Central memory CD8-positive, alpha-beta T cell (primary cell): ENCODE data around the gene ACCSL.

Experiments
- ATAC-seq: fragments of 150-1000 bp; cut with Tn5 transposase; replicated peaks from 2 replicates; pipeline ENCODE4 v1.10.0; 2022; ENCODE audit warnings: mild to moderate bottlenecking, moderate FRiP score, moderate number of reproducible peaks; ENCODE audit not compliant: poor library complexity, severe bottlenecking; ENCODE audit errors: extremely low read depth
- DNase-seq, 2 donors: peaks; one replicate each; pipeline ENCODE4 v3.0.0; 2021; ENCODE audit warnings: low spot score in 2 of 2
- H3K27ac Mint-ChIP-seq: one replicate; pipeline ENCODE4 v1.8.0; 2022; ENCODE audit warnings: low read depth, mild to moderate bottlenecking, moderate library complexity, mixed read lengths
- H3K27me3 Mint-ChIP-seq: one replicate; pipeline ENCODE4 v1.8.0; 2022; ENCODE audit warnings: mixed read lengths
- H3K36me3 Mint-ChIP-seq: one replicate; pipeline ENCODE4 v1.8.0; 2022; ENCODE audit warnings: mild to moderate bottlenecking, moderate library complexity, mixed read lengths; ENCODE audit not compliant: insufficient read depth
- H3K4me1 Mint-ChIP-seq: one replicate; pipeline ENCODE4 v1.8.0; 2022; ENCODE audit warnings: mixed read lengths
- H3K4me3 Mint-ChIP-seq: one replicate; pipeline ENCODE4 v1.8.0; 2022; ENCODE audit warnings: mild to moderate bottlenecking, moderate library complexity, mixed read lengths
- H3K9me3 Mint-ChIP-seq: one replicate; pipeline ENCODE4 v1.8.0; 2022; ENCODE audit warnings: mixed read lengths

ACCSL gene

GRCh38 chr11:44028816-44029506 lies 18.8 kb upstream of the ACCSL start:
- Mint-ChIP-seq H3K9me3 (peaks cover 6% of the 10 kb centered on the region), H3K4me3 (no peak overlapping the region), H3K36me3 (peaks cover 2% of the 10 kb centered on the region), H3K4me1 (no peaks in the 10 kb centered on the region), H3K27me3 (peaks cover 95% of the 10 kb centered on the region), H3K27ac (no peak overlapping the region)
- DNase-seq, result no peak
- ATAC-seq, result no peak

- DNase-seq (no peak), ATAC-seq (no peak)
- peaks cover 90% of the 10 kb centered on the region for H3K27me3 Mint-ChIP-seq
- no peak overlapping the region for H3K4me3 Mint-ChIP-seq
- H3K27ac Mint-ChIP-seq, result no peak overlapping the region
- H3K4me1 Mint-ChIP-seq, result no peaks in the 10 kb centered on the region
- peaks cover 6% of the 10 kb centered on the region for H3K9me3 Mint-ChIP-seq
- H3K36me3 Mint-ChIP-seq, result peaks cover 2% of the 10 kb centered on the region
These were observed 18.3 kb upstream of the ACCSL start for GRCh38 chr11:44029507-44029845.

DNA sequence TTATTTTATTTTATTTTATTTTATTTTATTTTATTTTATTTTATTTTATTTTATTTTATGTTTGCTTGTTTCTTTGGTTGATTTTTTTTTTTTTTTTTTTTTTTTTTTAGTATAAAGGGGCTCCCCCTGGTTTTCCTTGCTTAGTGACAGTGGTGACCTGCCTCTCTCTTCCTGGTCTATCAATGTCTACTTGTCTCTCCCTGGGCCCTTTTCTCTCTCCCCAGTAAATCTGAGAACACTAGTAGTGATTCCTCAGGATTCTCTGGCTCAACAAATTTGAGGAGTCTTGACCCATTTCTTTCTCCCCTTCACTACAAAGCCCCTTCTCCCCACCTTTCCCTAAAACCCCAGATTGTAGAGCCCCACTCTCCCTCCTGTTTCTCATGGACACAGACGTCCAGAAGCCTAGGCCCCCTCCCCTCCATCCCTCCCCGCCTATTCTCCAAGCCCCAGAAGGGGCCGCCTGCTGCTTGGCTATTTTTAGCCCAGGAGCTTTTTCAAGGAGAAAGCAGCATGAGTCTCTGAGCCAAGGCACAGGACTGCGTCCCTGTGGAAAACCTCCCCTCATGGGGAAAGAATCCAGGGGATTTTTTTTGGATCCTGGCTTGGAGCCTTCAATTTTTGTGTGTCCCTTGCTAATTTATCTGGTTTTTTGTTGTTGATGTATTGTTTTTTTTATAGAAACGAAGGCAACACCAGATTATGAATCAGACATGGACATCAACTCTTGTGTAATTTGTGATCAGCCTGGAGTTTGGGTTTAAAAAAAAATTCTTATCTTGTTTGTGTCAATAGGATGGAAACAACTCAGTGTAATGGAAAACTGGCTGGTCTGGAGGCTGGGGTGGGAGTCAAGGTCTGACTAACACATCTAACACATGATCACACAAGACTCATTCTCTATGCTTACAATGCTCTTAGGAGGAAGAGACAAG lies 17.5 kb upstream of the ACCSL start:
- ATAC-seq (no peak), DNase-seq (no peak)
- Mint-ChIP-seq H3K36me3 (peaks cover 2% of the 10 kb centered on the region), H3K4me3 (no peak overlapping the region), H3K9me3 (peaks cover 6% of the 10 kb centered on the region), H3K4me1 (no peaks in the 10 kb centered on the region), H3K27ac (no peak overlapping the region), H3K27me3 (peaks cover 84% of the 10 kb centered on the region)

- DNase-seq (no peak), ATAC-seq (no peak)
- Mint-ChIP-seq H3K9me3 (peaks cover 4% of the 10 kb centered on the region), H3K4me3 (no peak overlapping the region), H3K27me3 (peaks cover 80% of the 10 kb centered on the region), H3K36me3 (peaks cover 2% of the 10 kb centered on the region), H3K27ac (no peak overlapping the region), H3K4me1 (no peaks in the 10 kb centered on the region)
These were observed 16.8 kb upstream of the ACCSL start for GRCh38 chr11:44030996-44031395.

- Mint-ChIP-seq H3K27me3 (peaks cover 74% of the 10 kb centered on the region), H3K9me3 (no peaks in the 10 kb centered on the region), H3K27ac (no peak overlapping the region), H3K4me3 (no peak overlapping the region), H3K4me1 (no peaks in the 10 kb centered on the region), H3K36me3 (peaks cover 2% of the 10 kb centered on the region)
- ATAC-seq, result no peak
- no peak for DNase-seq
These were observed 16.2 kb upstream of the ACCSL start for GRCh38 chr11:44031549-44031948.

DNA sequence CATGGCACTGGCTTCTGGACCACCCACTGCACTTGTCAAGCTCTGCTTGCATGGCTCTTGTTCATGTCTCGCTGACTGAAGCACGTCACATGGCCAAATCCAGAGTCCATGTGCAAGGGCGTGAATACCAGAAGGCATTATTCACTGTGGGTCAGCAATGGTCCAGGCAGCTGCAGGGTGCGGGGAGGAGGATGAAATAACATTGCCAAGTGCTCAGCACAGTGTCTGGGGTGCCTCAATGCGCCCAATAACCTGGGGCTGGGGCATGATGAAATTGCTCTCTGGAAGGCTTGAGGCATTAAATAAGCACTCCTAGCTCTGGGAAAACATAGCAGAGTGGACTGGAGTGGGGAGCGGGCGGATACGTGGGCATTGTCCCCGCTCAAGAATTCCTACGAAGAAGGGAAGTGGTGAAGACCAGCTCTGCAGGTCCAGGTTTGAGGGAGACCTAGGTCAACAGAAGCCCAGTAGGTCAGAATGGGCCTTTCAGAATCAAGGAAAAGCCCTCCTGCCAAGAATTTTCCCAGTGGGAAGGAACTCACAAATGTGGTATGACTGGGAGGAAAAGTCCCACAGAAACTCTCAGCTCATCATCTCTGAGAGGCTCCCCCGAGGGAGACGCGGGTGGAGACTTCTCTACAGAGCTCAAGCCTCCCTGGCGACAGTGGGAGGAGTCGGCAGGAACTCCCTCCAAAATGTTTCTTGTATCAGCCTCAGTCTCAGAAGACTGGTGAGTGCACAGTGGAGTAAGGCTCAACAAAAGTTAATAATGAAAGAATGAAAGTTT lies 15.3 kb upstream of the ACCSL start:
- no peak overlapping the region for H3K4me3 Mint-ChIP-seq
- peaks cover 65% of the 10 kb centered on the region for H3K27me3 Mint-ChIP-seq
- H3K4me1 Mint-ChIP-seq, result no peaks in the 10 kb centered on the region
- no peak for DNase-seq
- H3K27ac Mint-ChIP-seq, result no peak overlapping the region
- H3K9me3 Mint-ChIP-seq, result no peaks in the 10 kb centered on the region
- ATAC-seq, result no peak
- peaks cover 2% of the 10 kb centered on the region for H3K36me3 Mint-ChIP-seq

DNA sequence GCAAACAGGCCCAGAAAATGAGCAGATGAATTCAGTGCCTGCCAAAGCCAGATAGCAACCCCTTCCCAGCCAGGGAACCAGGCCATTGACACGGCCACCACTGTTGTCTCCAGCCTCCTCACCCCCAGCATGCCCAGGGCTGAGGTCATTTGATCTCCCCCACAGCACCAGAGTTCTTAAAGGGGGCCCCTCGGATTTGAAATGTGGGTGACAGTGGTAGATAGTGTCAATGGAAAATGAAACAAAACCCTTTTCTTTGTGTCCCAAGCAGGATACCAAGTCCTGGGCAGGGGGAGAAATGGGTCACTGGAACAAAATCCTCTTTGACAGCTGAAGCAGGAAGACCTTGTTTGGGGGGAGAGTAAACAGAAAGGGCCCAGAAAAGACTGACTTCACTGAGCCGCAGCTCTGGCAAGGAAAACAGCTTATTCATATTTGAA lies 14.3 kb upstream of the ACCSL start:
- Mint-ChIP-seq H3K27me3 (peaks cover 65% of the 10 kb centered on the region), H3K9me3 (no peaks in the 10 kb centered on the region), H3K27ac (no peak overlapping the region), H3K4me3 (no peak overlapping the region), H3K36me3 (peaks cover 2% of the 10 kb centered on the region), H3K4me1 (no peaks in the 10 kb centered on the region)
- DNase-seq (no peak), ATAC-seq (no peak)

DNA sequence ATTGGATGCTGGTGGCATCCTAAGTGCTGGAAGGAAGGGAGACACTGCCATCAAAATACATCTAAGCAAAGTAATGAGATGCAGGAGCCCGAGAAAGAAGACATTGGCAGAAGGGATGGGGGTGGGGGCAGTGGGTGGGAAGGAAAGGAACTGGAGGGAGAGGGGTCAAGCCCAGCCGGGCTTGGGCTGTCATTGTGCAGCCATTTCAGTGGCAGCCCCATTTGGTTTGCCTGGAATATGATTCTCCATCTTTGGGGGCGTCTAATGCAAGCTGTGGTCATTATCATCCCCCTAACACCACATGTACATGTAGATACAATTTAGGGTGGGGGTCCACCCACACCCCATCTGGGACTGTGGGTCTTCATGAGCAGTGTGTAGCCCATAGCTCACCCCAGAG lies 13.9 kb upstream of the ACCSL start:
- Mint-ChIP-seq H3K4me1 (no peaks in the 10 kb centered on the region), H3K4me3 (no peak overlapping the region), H3K27ac (no peak overlapping the region), H3K27me3 (peaks cover 65% of the 10 kb centered on the region), H3K36me3 (peaks cover 2% of the 10 kb centered on the region), H3K9me3 (no peaks in the 10 kb centered on the region)
- ATAC-seq (no peak), DNase-seq (no peak)

DNA sequence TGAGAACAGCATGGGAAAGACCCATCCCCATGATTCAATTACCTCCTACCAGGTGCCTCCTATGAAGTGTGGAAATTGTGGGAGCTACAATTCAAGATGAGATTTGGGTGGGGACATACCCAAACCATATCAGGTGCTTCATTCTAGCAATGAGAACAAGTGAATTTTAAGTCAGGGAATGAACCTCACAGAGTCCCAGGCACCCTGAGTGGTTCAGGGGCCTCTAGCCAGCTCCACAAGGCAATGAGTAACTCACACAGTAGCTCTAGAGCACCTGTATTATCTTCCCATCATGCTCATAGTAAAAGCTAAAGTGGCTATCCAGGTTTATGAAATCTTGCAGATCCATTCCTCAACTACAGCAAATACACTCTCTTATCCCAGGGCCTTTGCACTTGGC lies 13.1 kb upstream of the ACCSL start:
- no peak for ATAC-seq
- no peak overlapping the region for H3K4me3 Mint-ChIP-seq

GRCh38 chr11:44036811-44037657 lies 10.7 kb upstream of the ACCSL start:
- Mint-ChIP-seq H3K4me3 (no peak overlapping the region), H3K27me3 (peaks cover 36% of the 10 kb centered on the region), H3K27ac (no peak overlapping the region), H3K9me3 (peaks cover 6% of the 10 kb centered on the region), H3K4me1 (no peaks in the 10 kb centered on the region), H3K36me3 (peaks cover 2% of the 10 kb centered on the region)
- no peak for ATAC-seq
- DNase-seq, result no peak

More for the DNA sequence above, 13.1 kb upstream of the ACCSL start:
- Mint-ChIP-seq H3K27me3 (peaks cover 60% of the 10 kb centered on the region), H3K36me3 (peaks cover 2% of the 10 kb centered on the region), H3K27ac (no peak overlapping the region), H3K4me1 (no peaks in the 10 kb centered on the region), H3K9me3 (no peaks in the 10 kb centered on the region)
- DNase-seq, result no peak

GRCh38 chr11:44037658-44037998 lies 10.2 kb upstream of the ACCSL start:
- H3K4me1 Mint-ChIP-seq, result no peaks in the 10 kb centered on the region
- peaks cover 2% of the 10 kb centered on the region for H3K36me3 Mint-ChIP-seq
- no peak for ATAC-seq
- no peak overlapping the region for H3K27ac Mint-ChIP-seq
- H3K27me3 Mint-ChIP-seq, result peaks cover 30% of the 10 kb centered on the region
- H3K4me3 Mint-ChIP-seq, result no peak overlapping the region
- DNase-seq, result no peak
- peaks cover 6% of the 10 kb centered on the region for H3K9me3 Mint-ChIP-seq

GRCh38 chr11:44043157-44043556 lies 4.6 kb upstream of the ACCSL start:
- H3K9me3 Mint-ChIP-seq, result peaks cover 6% of the 10 kb centered on the region
- no peak for DNase-seq
- no peaks in the 10 kb centered on the region for H3K36me3 Mint-ChIP-seq
- peaks cover 9% of the 10 kb centered on the region for H3K27me3 Mint-ChIP-seq
- H3K4me3 Mint-ChIP-seq, result no peak overlapping the region
- H3K4me1 Mint-ChIP-seq, result no peaks in the 10 kb centered on the region
- ATAC-seq, result no peak
- no peak overlapping the region for H3K27ac Mint-ChIP-seq
